GM18526 (cell line): Measurements from ENCODE around the gene PRSS16.

Source experiments
- POLR2A ChIP-seq: IDR thresholded peaks from 3 replicates; pipeline ENCODE4 v1.6.1; 2011; ENCODE audit not compliant: insufficient read length; ENCODE audit errors: extremely low read depth

The PRSS16 gene

GRCh38 chr6:27247133-27247836 is at the start of gene PRSS16:
Gene PRSS16 (plus strand): TSS chr6:27247701. CDS start chr6:27247738, 37 bp downstream.
- no peak for TF ChIP-seq POLR2A

DNA sequence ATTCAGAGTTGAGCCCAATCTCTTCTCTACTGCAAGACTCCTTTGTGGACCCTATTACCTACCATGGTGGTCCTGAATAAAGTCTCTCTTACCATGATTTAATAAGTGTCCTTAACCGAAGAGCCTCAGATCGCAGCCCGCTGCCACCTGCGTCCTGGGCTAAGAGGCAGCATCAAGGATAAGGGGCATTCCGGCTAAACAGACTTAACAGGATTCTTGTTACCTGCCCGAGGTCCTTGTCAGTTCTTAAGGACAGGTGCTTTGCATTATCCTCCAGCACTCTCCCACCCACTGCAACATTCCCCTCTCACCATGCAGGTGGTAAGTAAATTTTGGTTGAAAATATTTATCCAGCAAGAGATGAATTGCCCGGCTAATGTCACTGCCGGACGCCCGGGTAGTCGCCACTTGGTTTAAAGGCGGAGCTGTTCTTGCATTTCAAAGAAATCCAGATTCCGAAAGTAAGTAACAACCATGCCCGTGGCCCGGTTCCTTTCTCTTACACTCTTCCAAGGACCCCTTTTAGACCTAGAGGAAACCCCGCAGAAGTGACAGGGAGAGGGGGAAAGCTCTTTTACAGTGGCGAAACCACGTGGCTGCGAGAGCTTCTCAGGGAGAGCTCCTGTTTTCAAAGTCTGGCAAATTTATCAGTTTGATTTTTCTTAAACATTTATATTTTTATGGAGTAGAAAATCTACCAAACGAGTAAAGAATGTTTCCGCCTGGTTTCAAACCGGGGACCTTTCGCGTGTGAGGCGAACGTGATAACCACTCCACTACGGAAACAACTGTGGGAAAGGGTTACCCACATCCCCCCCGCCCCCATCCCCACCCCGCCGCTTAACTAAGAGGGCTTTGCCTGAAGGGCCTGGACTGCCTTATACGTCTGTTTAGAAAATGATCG is 41.9 kb upstream of the PRSS16 start:
- TF ChIP-seq POLR2A = no peak

- TF ChIP-seq POLR2A = no peak
Observed at GRCh38 chr6:27206806-27207205, 40.7 kb upstream of the PRSS16 start.

GRCh38 chr6:27208042-27208441 is 39.5 kb upstream of the PRSS16 start:
- TF ChIP-seq POLR2A = no peak

DNA sequence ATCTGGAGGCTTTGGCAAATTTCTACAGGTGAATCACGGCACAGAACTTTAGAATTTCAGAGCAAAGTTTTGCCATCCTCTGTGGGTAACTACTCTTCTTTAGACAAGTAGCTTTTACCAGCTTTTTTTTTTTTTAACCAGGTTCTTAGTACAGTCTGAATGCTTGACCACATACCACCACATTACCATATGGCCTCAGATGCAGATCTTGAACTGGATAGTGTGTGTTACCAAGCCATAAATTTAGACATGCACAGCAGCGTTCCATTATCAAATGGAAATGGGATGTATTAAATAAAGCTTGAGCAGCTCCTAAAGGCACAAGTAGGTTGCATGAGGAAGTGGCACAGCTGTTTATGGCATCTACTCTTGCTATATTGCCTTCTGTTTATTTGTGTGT is 38.3 kb upstream of the PRSS16 start:
- TF ChIP-seq POLR2A = no peak

GRCh38 chr6:27209659-27210269 is 37.7 kb upstream of the PRSS16 start:
- no peak for TF ChIP-seq POLR2A

GRCh38 chr6:27213544-27214125 is 33.9 kb upstream of the PRSS16 start:
- TF ChIP-seq POLR2A = no peak

GRCh38 chr6:27214126-27214601 is 33.3 kb upstream of the PRSS16 start:
- no peak for TF ChIP-seq POLR2A

DNA sequence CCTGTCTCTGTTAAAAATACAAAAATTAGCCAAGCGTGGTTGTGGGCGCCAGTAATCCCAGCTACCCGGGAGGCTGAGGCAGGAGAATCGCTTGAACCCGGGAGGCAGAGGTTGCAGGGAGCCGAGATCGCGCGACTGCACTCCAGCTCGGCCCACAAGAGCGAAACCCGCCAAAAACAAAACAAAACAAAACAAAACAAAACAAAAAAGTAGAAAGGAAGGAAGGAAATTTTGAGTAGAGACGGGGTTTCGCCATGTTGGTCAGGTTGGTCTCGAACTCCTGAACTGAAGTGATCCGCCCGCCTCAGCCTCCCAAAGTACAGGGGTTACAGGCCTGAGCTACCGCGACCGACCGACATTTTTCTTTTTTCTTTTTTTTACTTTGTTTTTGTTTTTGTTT is 30.6 kb upstream of the PRSS16 start:
- no peak for TF ChIP-seq POLR2A

- no peak for TF ChIP-seq POLR2A
Observed at GRCh38 chr6:27224729-27225128, 22.8 kb upstream of the PRSS16 start.

DNA sequence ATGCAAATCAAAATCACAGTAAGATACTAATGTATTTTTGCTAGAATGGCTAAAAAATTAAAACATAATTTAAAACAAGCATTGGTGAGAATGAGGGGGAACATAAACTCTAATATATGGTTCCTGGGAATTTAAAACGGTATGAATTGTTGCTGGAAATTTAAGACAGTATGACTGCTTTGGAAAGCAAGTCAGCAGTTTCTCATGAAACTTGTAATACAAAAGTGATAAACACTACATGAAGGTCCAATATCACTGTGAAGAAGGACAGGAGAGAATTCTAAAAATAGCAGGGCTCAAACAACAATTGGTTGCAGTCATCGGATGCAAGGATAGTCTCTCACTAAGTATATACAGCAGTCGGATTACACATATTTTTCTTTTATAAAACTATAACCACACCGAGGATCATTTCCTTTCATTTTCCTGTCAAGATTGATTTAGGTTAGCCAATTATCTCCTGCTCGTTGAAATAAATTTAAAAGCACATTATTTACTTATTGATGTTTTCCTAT is 18.5 kb upstream of the PRSS16 start:
- no peak for TF ChIP-seq POLR2A

DNA sequence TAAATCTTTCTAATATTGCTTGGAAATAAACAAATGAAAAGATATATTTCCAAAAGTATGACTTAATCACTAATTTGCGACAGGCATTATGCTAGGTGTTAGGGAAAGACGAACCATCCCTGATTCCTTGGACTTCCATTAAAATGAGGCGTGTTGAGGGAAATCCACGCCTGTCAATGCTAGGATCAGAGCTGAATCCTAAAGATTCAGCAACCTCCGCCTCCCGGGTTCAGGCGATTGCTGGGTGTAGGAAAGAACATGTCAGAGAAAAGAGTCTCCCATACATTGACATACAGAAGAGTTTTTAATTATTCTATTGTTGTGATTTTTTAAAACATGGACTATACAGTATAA is 16.8 kb upstream of the PRSS16 start:
- TF ChIP-seq POLR2A = no peak

- no peak for TF ChIP-seq POLR2A
Observed at GRCh38 chr6:27234576-27234975, 12.9 kb upstream of the PRSS16 start.

GRCh38 chr6:27237089-27237803 is 10.3 kb upstream of the PRSS16 start:
- TF ChIP-seq POLR2A = no peak
